HEK293T (cell line): ENCODE measurements around the gene MED26.

Experiments used
- CTCF ChIA-PET: fragments of 350-600 bp; formaldehyde crosslinking; extraction: SDS; loops from one replicate; lab custom pipeline; 2021; ENCODE audit warnings: antibody characterized with exemption, inconsistent platforms; lab: Yijun Ruan, JAX
- POLR2A ChIA-PET: fragments of 350-600 bp; formaldehyde crosslinking; extraction: SDS; loops from one replicate; lab custom pipeline; 2020; ENCODE audit warnings: antibody characterized with exemption, inconsistent platforms; lab: Yijun Ruan, JAX
- DNase-seq: peaks from one replicate; pipeline ENCODE4 v3.0.0; 2012; ENCODE audit warnings: mixed read lengths; ENCODE audit errors: extremely low spot score
- ARNT ChIP-seq: fragments of 450-650 bp; IDR thresholded peaks from 2 replicates; pipeline ENCODE4 v1.6.1; 2017; ENCODE audit warnings: mild to moderate bottlenecking
- BHLHE40 ChIP-seq: fragments of 450-650 bp; IDR thresholded peaks from 2 replicates; pipeline ENCODE4 v1.6.1; 2016; ENCODE audit warnings: mild to moderate bottlenecking, moderate library complexity, borderline replicate concordance
- CTBP1 ChIP-seq: fragments of 450-650 bp; IDR thresholded peaks from 2 replicates; pipeline ENCODE4 v1.6.1; 2016; ENCODE audit warnings: borderline replicate concordance
- ELF4 ChIP-seq: fragments of 450-650 bp; IDR thresholded peaks from 2 replicates; pipeline ENCODE4 v1.6.1; 2017; ENCODE audit warnings: antibody characterized with exemption
- FOXA1 ChIP-seq: fragments of 450-650 bp; IDR thresholded peaks from 2 replicates; pipeline ENCODE4 v1.6.1; 2016; ENCODE audit warnings: mild to moderate bottlenecking
- FOXK2 ChIP-seq: fragments of 450-650 bp; IDR thresholded peaks from 2 replicates; pipeline ENCODE4 v1.6.1; 2016; ENCODE audit warnings: mild to moderate bottlenecking
- FOXM1 ChIP-seq: fragments of 450-650 bp; IDR thresholded peaks from 2 replicates; pipeline ENCODE4 v1.6.1; 2017; ENCODE audit warnings: mild to moderate bottlenecking, borderline replicate concordance
- HDGF ChIP-seq: fragments of 450-650 bp; IDR thresholded peaks from 2 replicates; pipeline ENCODE4 v1.6.1; 2017; ENCODE audit warnings: antibody characterized with exemption, borderline replicate concordance
- L3MBTL2 ChIP-seq: fragments of 450-650 bp; conservative IDR thresholded peaks from 2 replicates; pipeline ENCODE4 v1.6.1; 2016; ENCODE audit warnings: mild to moderate bottlenecking
- LEF1 ChIP-seq: fragments of 450-650 bp; IDR thresholded peaks from 2 replicates; pipeline ENCODE4 v1.6.1; 2017; ENCODE audit warnings: mild to moderate bottlenecking, borderline replicate concordance
- NFRKB ChIP-seq: fragments of 450-650 bp; IDR thresholded peaks from 2 replicates; pipeline ENCODE4 v1.6.1; 2016; ENCODE audit warnings: mild to moderate bottlenecking, moderate library complexity
- SP1 ChIP-seq: fragments of 450-650 bp; IDR thresholded peaks from 2 replicates; pipeline ENCODE4 v1.6.1; 2017
- SUZ12 ChIP-seq: fragments of 450-650 bp; IDR thresholded peaks from 2 replicates; pipeline ENCODE4 v1.6.1; 2016; ENCODE audit warnings: mild to moderate bottlenecking
- TARDBP ChIP-seq: fragments of 450-650 bp; IDR thresholded peaks from 2 replicates; pipeline ENCODE4 v1.6.1; 2016
- ZNF384 ChIP-seq: fragments of 450-650 bp; IDR thresholded peaks from 2 replicates; pipeline ENCODE4 v1.6.1; 2016
- TF ChIP-seq, protein P1 (sequence below): fragments of 450-650 bp; IDR thresholded peaks from 2 replicates; pipeline ENCODE4 v1.6.1; 2016

MED26 gene

DNA sequence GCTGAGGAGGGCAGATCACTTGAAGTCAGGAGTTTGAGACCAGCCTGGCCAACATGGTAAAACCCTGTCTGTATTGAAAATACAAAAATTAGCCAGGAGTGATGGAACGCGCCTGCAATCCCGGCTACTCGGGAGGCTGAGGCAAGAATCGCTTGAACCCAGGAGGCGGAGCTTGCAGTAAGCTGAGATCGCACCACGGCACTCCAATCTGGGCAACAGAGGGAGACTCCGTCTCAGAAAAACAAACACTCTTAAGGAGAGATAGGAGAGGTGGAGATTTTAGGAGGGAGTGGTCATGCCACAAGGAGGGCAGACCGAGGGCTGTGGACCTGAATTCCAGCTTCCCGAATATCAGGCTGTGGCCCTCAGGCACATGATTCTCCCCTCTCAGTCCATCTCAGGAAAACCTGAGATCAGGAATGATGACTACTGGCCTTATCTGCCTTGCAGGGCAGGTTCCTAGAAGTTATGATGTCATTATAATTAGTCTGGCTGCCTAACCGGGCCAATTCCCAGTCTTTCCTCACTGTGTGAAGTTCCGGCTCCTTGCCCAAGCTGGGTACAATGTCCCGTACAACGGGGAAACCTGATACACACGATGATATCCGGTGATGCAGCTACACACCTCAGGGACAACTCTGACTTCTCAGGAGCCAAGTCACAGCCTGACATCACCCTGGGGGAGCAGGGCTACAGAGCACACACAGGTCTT is 58.2 kb downstream of the MED26 start:
- no peak for TF ChIP-seq ELF4
- TF ChIP-seq NFRKB, result no peak
- TF ChIP-seq ZNF384, result no peak
- TF ChIP-seq FOXA1, result no peak
- TF ChIP-seq SUZ12, result no peak
- no peak for TF ChIP-seq HDGF
- no peak for TF ChIP-seq L3MBTL2
- TF ChIP-seq SP1, result no peak
- no peak for TF ChIP-seq FOXM1
- TF ChIP-seq FOXK2, result no peak
- TF ChIP-seq ARNT, result no peak
- no peak for TF ChIP-seq TARDBP
- TF ChIP-seq, protein P1, sequence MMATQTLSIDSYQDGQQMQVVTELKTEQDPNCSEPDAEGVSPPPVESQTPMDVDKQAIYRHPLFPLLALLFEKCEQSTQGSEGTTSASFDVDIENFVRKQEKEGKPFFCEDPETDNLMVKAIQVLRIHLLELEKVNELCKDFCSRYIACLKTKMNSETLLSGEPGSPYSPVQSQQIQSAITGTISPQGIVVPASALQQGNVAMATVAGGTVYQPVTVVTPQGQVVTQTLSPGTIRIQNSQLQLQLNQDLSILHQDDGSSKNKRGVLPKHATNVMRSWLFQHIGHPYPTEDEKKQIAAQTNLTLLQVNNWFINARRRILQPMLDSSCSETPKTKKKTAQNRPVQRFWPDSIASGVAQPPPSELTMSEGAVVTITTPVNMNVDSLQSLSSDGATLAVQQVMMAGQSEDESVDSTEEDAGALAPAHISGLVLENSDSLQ, result no peak
- no peak for TF ChIP-seq LEF1
- TF ChIP-seq CTBP1, result no peak
- TF ChIP-seq BHLHE40, result no peak
- no peak for DNase-seq
- ChIA-PET CTCF (interaction anchor here (0.5 kb wide), 1 partner anchor 20 kb away, joined by 4 read pairs; no protein-coding TSS in a partner anchor), POLR2A (interaction anchor here (0.7 kb wide), 1 partner anchor 69 kb away, joined by 3 read pairs; no protein-coding TSS in a partner anchor)

DNA sequence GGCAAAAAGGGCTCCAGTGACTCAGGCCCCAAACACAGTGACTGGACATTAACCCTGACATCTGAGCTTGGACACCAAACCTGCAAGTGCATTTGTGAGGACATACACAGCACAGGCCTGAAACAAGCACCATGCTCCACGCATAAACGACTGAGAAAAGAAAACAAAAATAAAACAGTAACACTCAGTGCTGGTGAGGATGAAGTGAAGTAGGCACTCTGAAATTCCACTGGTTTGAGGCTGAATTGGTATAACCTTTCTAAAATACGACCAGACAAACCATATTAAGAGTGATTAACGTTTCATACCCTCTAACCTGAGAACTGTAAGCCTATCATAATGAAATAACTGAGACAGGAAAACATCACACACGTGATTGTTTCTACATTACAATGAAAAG is 61.3 kb downstream of the MED26 start:
- DNase-seq, result no peak
- TF ChIP-seq FOXA1, result no peak
- no peak for TF ChIP-seq TARDBP
- no peak for TF ChIP-seq SP1
- TF ChIP-seq, protein P1, result no peak
- no peak for TF ChIP-seq CTBP1
- no peak for TF ChIP-seq FOXM1
- no peak for TF ChIP-seq L3MBTL2
- no peak for TF ChIP-seq ARNT
- no peak for TF ChIP-seq BHLHE40
- TF ChIP-seq NFRKB, result no peak
- no peak for TF ChIP-seq ELF4
- TF ChIP-seq FOXK2, result no peak
- TF ChIP-seq ZNF384, result no peak
- no peak for TF ChIP-seq LEF1
- TF ChIP-seq SUZ12, result no peak
- TF ChIP-seq HDGF, result no peak
- ChIA-PET POLR2A (no interaction called here), CTCF (no interaction called here)

DNA sequence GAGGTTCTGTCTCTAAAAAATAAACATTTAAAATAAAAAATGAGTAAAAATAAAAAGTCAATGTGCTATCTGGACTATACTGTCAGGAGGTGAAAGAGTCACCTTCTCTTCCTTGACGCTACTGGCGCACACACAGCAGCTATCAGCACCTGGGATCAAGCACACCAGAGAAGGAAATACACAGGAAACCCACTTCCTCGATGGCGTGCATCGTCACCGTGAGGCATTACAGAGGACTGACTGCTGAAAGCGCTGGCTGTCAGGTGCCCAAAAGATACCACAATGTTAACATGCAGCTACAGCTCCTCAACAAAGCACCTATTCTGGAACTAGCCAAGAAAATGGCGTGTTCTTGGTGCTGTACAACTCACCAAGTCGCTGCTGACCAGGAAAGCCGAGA is 61.8 kb downstream of the MED26 start:
- DNase-seq, result no peak
- TF ChIP-seq SUZ12 (no peak), CTBP1 (no peak), L3MBTL2 (no peak), LEF1 (no peak), ELF4 (no peak)
- ChIA-PET POLR2A (no interaction called here), CTCF (no interaction called here)

DNA sequence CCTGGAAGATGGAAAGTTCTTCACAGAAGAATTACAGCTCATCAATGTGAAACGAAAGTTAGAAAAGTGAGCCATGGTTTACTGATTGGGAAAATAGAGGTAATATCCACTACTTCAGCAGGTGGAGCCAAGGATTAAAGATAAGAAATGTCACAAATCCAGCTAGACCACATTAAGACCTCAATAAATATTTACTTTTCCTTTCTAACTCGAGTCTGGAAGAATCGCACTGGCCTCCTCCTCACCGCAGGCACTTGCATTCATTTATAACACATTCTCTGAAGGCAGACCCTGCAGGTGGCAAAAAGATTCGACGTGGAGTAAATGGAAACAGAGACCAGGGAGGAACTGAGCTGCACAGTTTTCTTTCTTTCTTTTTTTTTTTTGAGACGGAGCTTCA is 63.2 kb downstream of the MED26 start:
- DNase-seq, result no peak
- POLR2A ChIA-PET, result no interaction called here
- CTCF ChIA-PET, result no interaction called here
- TF ChIP-seq SUZ12, result no peak
- no peak for TF ChIP-seq TARDBP
- TF ChIP-seq, protein P1, result no peak
- no peak for TF ChIP-seq ELF4
- TF ChIP-seq SP1, result no peak

DNA sequence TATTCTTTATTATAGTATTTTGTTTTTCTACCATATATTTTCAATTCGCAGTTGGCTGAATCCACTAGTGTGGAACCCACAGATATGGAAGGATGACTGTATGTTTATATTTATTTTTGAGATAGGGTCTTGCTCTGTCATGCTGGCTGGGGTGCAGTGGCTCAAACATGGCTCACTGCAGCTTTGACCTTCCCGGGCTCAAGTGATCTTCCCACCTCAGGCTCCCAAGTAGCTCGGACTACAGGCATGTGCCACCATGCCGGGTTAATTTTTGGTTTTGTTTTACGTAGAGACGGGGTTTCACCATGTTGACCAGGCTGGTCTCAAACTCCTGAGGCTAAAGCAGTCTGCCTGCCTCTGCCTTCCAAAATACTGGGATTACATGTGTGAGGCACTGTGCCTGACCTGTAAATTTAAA is 65.4 kb downstream of the MED26 start:
- ChIA-PET CTCF (no interaction called here), POLR2A (no interaction called here)

More for the DNA sequence above, 65.4 kb downstream of the MED26 start:
- no peak for TF ChIP-seq CTBP1
- TF ChIP-seq BHLHE40, result no peak
- no peak for TF ChIP-seq FOXK2
- no peak for TF ChIP-seq ELF4
- no peak for TF ChIP-seq SP1
- TF ChIP-seq, protein P1, result no peak
- TF ChIP-seq FOXM1, result no peak
- no peak for TF ChIP-seq L3MBTL2
- no peak for TF ChIP-seq NFRKB
- TF ChIP-seq ZNF384, result no peak
- DNase-seq, result no peak
